ENCODE results near the gene MLH1.

GRCh38 chr3:37072892-37073291, 79.6 kb downstream of the MLH1 start:
- TF ChIP-seq POLR2A (IDR thresholded peaks at IDR 0.05; ENCODE audit: low read length), result no peak
- no peak for TF ChIP-seq GATA1 (IDR thresholded peaks at IDR 0.05; ENCODE audit: low read depth, low read length)

Data from erythroblast (primary cell).